Measurements from ENCODE around the gene ITPR2.

GRCh38 chr12:26800347-26800746, 32.6 kb downstream of the ITPR2 start:
- TF ChIP-seq SIN3A (IDR thresholded peaks at IDR 0.05; ENCODE audit: borderline replicate concordance, insufficient read depth, low read length) = no peak
- TF ChIP-seq POLR2AphosphoS5 (IDR thresholded peaks at IDR 0.05; ENCODE audit: low read depth, low read length) = no peak
- TF ChIP-seq TAF1 (IDR thresholded peaks at IDR 0.05; ENCODE audit: borderline replicate concordance, insufficient read depth, low read length) = no peak
- TF ChIP-seq REST (IDR thresholded peaks at IDR 0.05; ENCODE audit: insufficient read depth in 1 of 2, low read depth in 2 of 2, low read length in 2 of 2) = no peak

All from PFSK-1 (cell line).